ENCODE results near the gene STX8.

Gene STX8

GRCh38 chr17:9251273-9251672 lies 324.3 kb downstream of the STX8 start:
- no peak for DNase-seq (ENCODE audit: low spot score)
- in situ Hi-C loops (cut with MboI; ENCODE audit: low sequenced_read_pairs, unreplicated experiment): no loop called here
- TF ChIP-seq CTCF (IDR thresholded peaks at IDR 0.05; ENCODE audit: borderline replicate concordance, control extremely low read depth, extremely low read depth, insufficient read depth, missing control alignments): no peak

DNA sequence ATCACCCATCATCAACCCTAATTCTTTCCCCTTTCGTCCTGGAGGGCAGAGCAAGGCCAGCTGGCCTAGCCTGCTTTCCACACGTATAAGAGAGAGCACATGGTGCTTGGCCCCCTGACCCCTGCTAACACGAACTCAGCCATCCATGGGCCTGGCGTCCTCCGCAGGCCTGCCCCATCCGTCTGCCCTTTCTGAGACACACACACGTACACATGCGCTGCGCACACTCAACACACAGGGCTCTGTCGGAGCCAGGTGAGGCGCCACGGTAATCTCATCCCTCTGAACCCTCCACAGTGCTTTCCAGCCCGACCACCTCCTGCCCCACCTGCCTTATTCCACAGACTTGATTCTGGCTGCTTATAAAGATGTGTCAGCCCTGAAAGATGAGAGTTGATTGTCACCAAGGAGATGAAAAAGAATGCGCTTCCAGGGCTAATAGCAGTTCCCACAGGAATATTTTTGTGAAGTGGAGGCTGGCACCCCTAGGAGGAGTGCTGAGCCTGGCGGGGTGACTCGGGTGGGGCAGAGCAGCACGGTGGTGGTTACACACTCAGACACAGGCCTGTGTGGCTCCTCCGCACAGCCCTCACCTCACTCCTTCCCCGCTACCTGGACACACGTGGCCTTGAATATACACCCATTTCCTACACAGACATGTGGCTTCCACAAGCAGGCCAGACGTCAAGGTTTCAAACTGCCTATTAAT lies 326.2 kb downstream of the STX8 start:
- no peak for TF ChIP-seq CTCF (IDR thresholded peaks at IDR 0.05; ENCODE audit: borderline replicate concordance, control extremely low read depth, extremely low read depth, insufficient read depth, missing control alignments)
- no peak for DNase-seq (ENCODE audit: low spot score)
- in situ Hi-C loops (cut with MboI; ENCODE audit: low sequenced_read_pairs, unreplicated experiment): no loop called here

GRCh38 chr17:9247401-9247938 lies 328.1 kb downstream of the STX8 start:
- DNase-seq (ENCODE audit: low spot score): no peak
- in situ Hi-C loops (cut with MboI; ENCODE audit: low sequenced_read_pairs, unreplicated experiment): no loop called here
- TF ChIP-seq CTCF (IDR thresholded peaks at IDR 0.05; ENCODE audit: borderline replicate concordance, control extremely low read depth, extremely low read depth, insufficient read depth, missing control alignments): no peak

DNA sequence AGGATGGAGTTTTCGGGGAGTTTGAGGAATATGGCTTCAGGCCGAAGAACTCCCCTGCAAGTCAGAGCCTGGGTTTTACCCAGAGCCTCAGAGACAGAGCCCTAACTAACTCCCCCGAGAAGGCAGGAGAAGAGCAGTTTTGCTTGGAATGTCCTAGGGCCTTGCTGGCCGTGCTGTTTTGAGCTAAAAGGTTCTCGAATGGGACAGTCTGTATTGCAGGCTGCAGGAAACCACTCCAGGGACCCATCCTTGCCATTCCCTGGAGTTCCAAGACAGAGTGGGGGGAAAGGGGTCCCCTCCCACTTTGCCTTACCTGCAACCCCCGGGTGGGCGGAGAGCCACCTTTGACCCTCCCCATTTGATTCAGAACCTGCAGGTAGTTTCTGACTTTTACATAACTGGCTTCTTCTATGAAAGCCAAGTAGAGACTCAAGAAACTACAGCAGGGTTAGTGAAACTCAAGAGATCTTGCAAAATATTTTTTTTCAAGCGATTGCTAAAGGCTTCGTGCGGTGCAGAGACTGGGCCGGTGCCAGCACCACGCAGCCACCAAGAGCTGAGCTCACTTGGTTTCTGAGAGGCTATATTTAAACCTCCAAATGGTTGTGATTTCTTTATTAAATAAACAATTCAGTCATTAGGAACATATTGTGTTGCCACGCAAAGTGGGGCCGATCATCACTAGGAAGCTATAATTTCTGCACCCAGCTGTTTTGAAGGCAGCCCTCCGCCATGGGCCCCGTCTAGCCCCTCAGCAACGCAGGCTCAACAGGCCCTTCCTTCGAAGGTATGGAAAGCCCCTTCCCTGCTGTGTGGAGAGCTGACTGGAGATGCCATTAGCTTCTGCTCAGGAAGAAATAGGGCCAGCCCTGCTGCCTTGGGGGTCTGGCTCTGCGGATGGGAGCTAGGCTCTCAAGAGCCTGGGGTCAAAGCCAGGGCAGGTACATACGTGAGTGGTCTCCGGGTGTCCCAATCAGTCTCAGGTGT lies 331.3 kb downstream of the STX8 start:
- TF ChIP-seq CTCF (IDR thresholded peaks at IDR 0.05; ENCODE audit: borderline replicate concordance, control extremely low read depth, extremely low read depth, insufficient read depth, missing control alignments): no peak
- DNase-seq (ENCODE audit: low spot score): no peak
- in situ Hi-C loops (cut with MboI; ENCODE audit: low sequenced_read_pairs, unreplicated experiment): no loop called here

GRCh38 chr17:9242983-9243382 lies 332.6 kb downstream of the STX8 start:
- in situ Hi-C loops (cut with MboI; ENCODE audit: low sequenced_read_pairs, unreplicated experiment): no loop called here
- no peak for DNase-seq (ENCODE audit: low spot score)
- no peak for TF ChIP-seq CTCF (IDR thresholded peaks at IDR 0.05; ENCODE audit: borderline replicate concordance, control extremely low read depth, extremely low read depth, insufficient read depth, missing control alignments)

DNA sequence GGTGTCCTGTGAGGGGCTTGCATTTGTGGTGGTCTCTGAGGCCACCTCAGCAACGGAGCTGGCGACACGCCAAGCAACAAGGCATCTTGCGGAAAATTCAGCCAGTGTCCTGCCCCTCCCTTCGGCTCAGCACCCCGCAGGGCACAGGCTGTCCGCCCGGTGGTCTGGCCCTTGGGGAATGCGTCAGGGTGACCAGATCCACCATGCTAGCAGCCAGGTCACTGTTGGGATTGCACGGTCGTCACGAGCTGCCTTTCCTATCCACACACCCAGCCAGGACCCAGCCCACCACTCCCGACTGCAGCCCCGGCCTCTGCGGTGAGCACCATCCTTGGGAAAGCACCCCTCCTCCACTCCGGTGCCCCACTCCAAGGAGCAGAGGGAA lies 333.1 kb downstream of the STX8 start:
- in situ Hi-C loops (cut with MboI; ENCODE audit: low sequenced_read_pairs, unreplicated experiment): no loop called here
- TF ChIP-seq CTCF (IDR thresholded peaks at IDR 0.05; ENCODE audit: borderline replicate concordance, control extremely low read depth, extremely low read depth, insufficient read depth, missing control alignments): no peak
- DNase-seq (ENCODE audit: low spot score): no peak
